Heart left ventricle (tissue), 16 donors: ENCODE measurements around the gene PPP1R14C. TPM values are rescaled to one million over a fixed set of nuclear protein-coding genes. Genes with fewer than 3 reads are reported as not detected.

Source experiments
- ATAC-seq, 4 donors: fragments of 200-7000 bp; cut with Tn5 transposase; one replicate each; pipeline ENCODE4 v1.9.1; 2020 to 2022; ENCODE audit warnings: moderate library complexity in 4 of 4, mild to moderate bottlenecking in 3 of 4, moderate number of reproducible peaks in 1 of 4
- DNase-seq, 5 donors: peaks; one replicate each; pipeline ENCODE4 v3.0.0-alpha.2; 2020
- H3K27ac ChIP-seq, 12 donors: fragments of 200-600 bp; sonication (generic) in 4 of 12; one replicate each; pipeline versions ENCODE4 v1.5.0 to v1.8.0; 2016 to 2022; ENCODE audit warnings: mild to moderate bottlenecking in 2 of 12
- H3K27me3 ChIP-seq, 9 donors: fragments of 200-600 bp; sonication (generic) in 2 of 9; one replicate each; pipeline versions ENCODE4 v1.5.1 to v1.8.0; 2016 to 2022; ENCODE audit warnings: mild to moderate bottlenecking in 3 of 9
- H3K36me3 ChIP-seq, 9 donors: fragments of 200-600 bp; sonication (generic) in 2 of 9; one replicate each; pipeline versions ENCODE4 v1.5.0 to v1.8.0; 2018 to 2022; ENCODE audit warnings: mild to moderate bottlenecking in 2 of 9
- H3K4me1 ChIP-seq, 12 donors: fragments of 200-600 bp; sonication (generic) in 4 of 12; one replicate each; pipeline versions ENCODE4 v1.5.0 to v1.8.0; 2016 to 2022; ENCODE audit warnings: mild to moderate bottlenecking in 3 of 12
- H3K4me3 ChIP-seq, 12 donors: fragments of 200-600 bp; sonication (generic) in 4 of 12; one replicate each; pipeline versions ENCODE4 v1.5.0 to v1.8.0; 2017 to 2022; ENCODE audit warnings: mild to moderate bottlenecking in 9 of 12, moderate library complexity in 4 of 12
- H3K9me3 ChIP-seq, 12 donors: fragments of 200-600 bp; sonication (generic) in 4 of 12; one replicate each; pipeline versions ENCODE4 v1.5.0 to v1.8.0; 2016 to 2022; ENCODE audit warnings: mild to moderate bottlenecking in 1 of 12
- CTCF ChIP-seq, 12 donors: fragments of 200-600 bp; sonication (generic) in 4 of 12; IDR thresholded peaks; one replicate each; pipeline versions ENCODE4 v1.5.0 to v1.8.0; 2018 to 2022; ENCODE audit warnings: antibody characterized with exemption in 12 of 12, mild to moderate bottlenecking in 5 of 12
- POLR2A ChIP-seq, 2 donors: fragments of 450-650 bp; IDR thresholded peaks; one replicate each; pipeline ENCODE4 v1.6.1; 2017; ENCODE audit warnings: antibody characterized with exemption in 2 of 2, mild to moderate bottlenecking in 2 of 2, moderate library complexity in 2 of 2
- WGBS, 4 donors: extraction: QIAGEN DNeasy Blood & Tissue Kit in 2 of 4; methylation state at CpG; one replicate each; pipeline versions ENCODE4 v1.1.5 to v1.1.7; 2013 to 2018; 5-methylcytosine and 5-hydroxymethylcytosine counted together
- intact Hi-C, 10 donors: fragments of 100-400 bp; cut with DNase I; formaldehyde crosslinking; loops; one replicate each; pipeline versions ENCODE4 v1.11.1 to v1.14.2; 2022
- polyA plus RNA-seq, 2 donors: library from polyadenylated mRNA; stranded (reverse); fragments of 200-250 nt; gene quantifications; one replicate each; pipeline ENCODE4 v1.2.3, GENCODE V29; 2013
- total RNA-seq, 9 donors: library from RNA; depleted of rRNA in 2 of 9; stranded (reverse); fragments of >200 nt in 2 of 9; fragmentation: NEBNext Ultra II Directional in 3 of 9; extraction: Animal tissue kit (Norgen Biotek cat#: 25700) in 3 of 9; gene quantifications; one replicate each; pipeline versions ENCODE4 v1.1.0 to v1.2.4, GENCODE V29; 2016 to 2023
- donor health status: ischemic (EF 13 %, LVEDD 7.1; RV severe dilation, severe dysfunction).
- donor health status: healthy with polysubstance abuse.
- donor health status: DM: no; HTN: yes; CAD: no.
- donor health status: DM: no; HTN: no; CAD: no.
- donor health status: ischemic (EF 25% LVEDD 6.9; RV normal size, moderate dysfunction).
- donor health status: ischemic (EF 25% LVEDD 5.7; RV mildly dilated, moderate dysfunction).
- donor health status: healthy.
- donor health status: DM: yes; HTN: yes; CAD: no.
- donor health status: ischemic (EF 35%, LVEDD 5.7; RV mildly dilated, moderate dysfunction).
- donor health status: nonischemic (EF 11% LVEDD 7.7; RV severe dilation, severe dysfunction).
- donor health status: DM: yes; HTN: yes; CAD: no.
- donor health status: PGD.
- donor health status: ischemic (EF 29% LVEDD 5.4; RV normal size, mild dysfunction).
- donor health status: nonischemic (EF 23%, LVEDD 6.1; RV moderate dilation, normal function).

The PPP1R14C gene
- total and polyA plus RNA-seq, 11 donors: 41.1 to 143 (median 75.7) TPM

DNA sequence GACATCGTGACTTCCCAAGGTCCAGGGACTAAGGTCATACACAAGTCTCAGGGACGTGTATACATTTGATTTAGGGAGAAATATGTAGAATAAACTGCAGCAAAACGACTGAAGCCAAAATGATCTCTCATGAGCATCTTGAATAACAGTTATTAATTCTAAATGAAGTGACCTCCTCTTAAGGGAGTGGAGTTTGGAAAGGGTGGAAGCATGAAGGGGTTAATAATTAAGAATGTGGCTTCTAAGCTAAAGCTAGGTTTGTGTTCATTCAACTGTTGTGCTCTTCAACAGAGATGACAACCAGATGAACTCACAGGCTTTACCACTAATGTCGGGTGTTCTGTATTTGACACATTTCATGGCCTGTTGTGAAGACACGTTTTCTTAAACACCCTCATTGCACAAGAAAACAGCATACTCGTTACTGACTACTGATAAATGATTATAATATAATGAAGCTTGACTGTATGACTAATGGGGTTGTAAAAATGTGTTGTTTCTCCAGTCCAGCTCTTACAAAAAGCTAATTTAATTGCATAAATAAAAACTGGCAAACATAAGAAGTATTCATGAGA lies 1.5 kb downstream of the PPP1R14C start:
- Histone ChIP-seq H3K27me3 (peaks cover 4 to 76% (median 21%) of the 10 kb centered on the region in 9 donors), H3K27ac (peak overlapping the region in 10 of 12 donors; percentile 46 to 85 (median 72)), H3K4me3 (peak overlapping the region; percentile 12 to 74 (median 62)), H3K4me1 (peaks cover 0 to 39% (median 6%) of the 10 kb centered on the region in 12 donors), H3K36me3 (no peaks in the 10 kb centered on the region), H3K9me3 (no peaks in the 10 kb centered on the region)
- ATAC-seq (no peak), DNase-seq (no peak)
- WGBS, 4 donors: 18 to 25% (median 21%) methylated on average over 6 of the region's 6 CpGs
- no peak for TF ChIP-seq CTCF (IDR thresholded peaks at IDR 0.05)
- TF ChIP-seq POLR2A (IDR thresholded peaks at IDR 0.05): no peak
- intact Hi-C loops: loop anchor here in 6 of 10 donors (5.0 to 10.0 kb wide), 9 partner anchors 33 to 183 kb away; no protein-coding TSS in a partner anchor

DNA sequence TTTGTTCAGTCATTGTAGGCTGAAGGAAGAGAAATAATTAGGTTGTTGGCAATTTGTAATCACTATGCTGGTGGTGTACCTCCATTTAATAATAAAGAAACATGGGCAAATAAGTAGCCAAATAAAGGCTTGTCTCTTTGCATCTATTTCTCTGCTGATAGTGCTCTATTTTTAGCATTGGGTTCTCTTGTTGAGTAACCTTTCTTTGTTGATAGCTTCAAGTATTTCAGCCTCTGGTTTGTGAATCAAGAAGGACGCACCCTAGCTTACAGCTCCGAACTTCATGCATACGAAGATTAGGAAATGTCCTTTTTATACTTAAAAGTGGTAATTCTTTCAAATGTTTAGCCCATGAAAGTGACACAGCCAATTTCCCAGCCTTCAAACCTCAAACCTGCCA lies 2.6 kb downstream of the PPP1R14C start:
- ATAC-seq: peak in 1 of 4 donors; percentile 28
- no peaks in the 10 kb centered on the region for H3K36me3 ChIP-seq
- 39 to 53% (median 49%) methylated on average over 3 of the region's 3 CpGs for WGBS, 4 donors
- peaks cover 0 to 46% (median 11%) of the 10 kb centered on the region in 12 donors for H3K4me1 ChIP-seq
- TF ChIP-seq CTCF (IDR thresholded peaks at IDR 0.05) (peak in 1 of 12 donors; percentile 21), POLR2A (IDR thresholded peaks at IDR 0.05) (no peak)
- intact Hi-C loops: loop anchor here in 2 of 10 donors (10.0 kb wide), 2 partner anchors 59 to 109 kb away; no protein-coding TSS in a partner anchor
- peaks cover 4 to 75% (median 21%) of the 10 kb centered on the region in 9 donors for H3K27me3 ChIP-seq
- H3K27ac ChIP-seq: peak overlapping the region in 9 of 12 donors; percentile 55 to 85 (median 74)
- no peaks in the 10 kb centered on the region for H3K9me3 ChIP-seq
- no peak for DNase-seq
- H3K4me3 ChIP-seq: peak overlapping the region in 9 of 12 donors; percentile 55 to 74 (median 64)

GRCh38 chr6:150145830-150146229 lies 3.0 kb downstream of the PPP1R14C start:
- H3K36me3 ChIP-seq: no peaks in the 10 kb centered on the region
- no peaks in the 10 kb centered on the region for H3K9me3 ChIP-seq
- H3K27ac ChIP-seq: peak overlapping the region in 9 of 12 donors; percentile 55 to 85 (median 74)
- H3K4me3 ChIP-seq: peak overlapping the region in 9 of 12 donors; percentile 55 to 74 (median 64)
- ATAC-seq (no peak), DNase-seq (no peak)
- H3K27me3 ChIP-seq: peaks cover 4 to 75% (median 21%) of the 10 kb centered on the region in 9 donors
- intact Hi-C loops: loop anchor here in 2 of 10 donors (10.0 kb wide), 2 partner anchors 59 to 109 kb away; no protein-coding TSS in a partner anchor
- TF ChIP-seq POLR2A (IDR thresholded peaks at IDR 0.05) (no peak), CTCF (IDR thresholded peaks at IDR 0.05) (no peak)
- peaks cover 0 to 50% (median 11%) of the 10 kb centered on the region in 12 donors for H3K4me1 ChIP-seq

- ATAC-seq: no peak
- intact Hi-C loops: loop anchor here in 2 of 10 donors (10.0 kb wide), 2 partner anchors 58 to 108 kb away; no protein-coding TSS in a partner anchor
- H3K9me3 ChIP-seq: no peaks in the 10 kb centered on the region
- H3K27me3 ChIP-seq: peaks cover 0 to 75% (median 21%) of the 10 kb centered on the region in 9 donors
- H3K4me3 ChIP-seq: no peak overlapping the region
- 81 to 90% (median 85%) methylated on average over 3 of the region's 3 CpGs for WGBS, 4 donors
- H3K27ac ChIP-seq: peak overlapping the region in 5 of 12 donors; percentile 68 to 85 (median 82)
- no peaks in the 10 kb centered on the region for H3K36me3 ChIP-seq
- TF ChIP-seq POLR2A (IDR thresholded peaks at IDR 0.05) (no peak), CTCF (IDR thresholded peaks at IDR 0.05) (no peak)
- peaks cover 0 to 54% (median 14%) of the 10 kb centered on the region in 12 donors for H3K4me1 ChIP-seq
- no peak for DNase-seq
Measured at GRCh38 chr6:150146436-150146835, 3.6 kb downstream of the PPP1R14C start.
